GM19395 (cell line): Measurements from ENCODE around the gene SH2D3C.

Source experiments
- ATAC-seq: cut with Tn5 transposase; IDR thresholded peaks from one replicate; pipeline ENCODE4 v1.9.1; 2021; ENCODE audit warnings: mild to moderate bottlenecking, moderate library complexity; ENCODE audit not compliant: unreplicated experiment

Gene SH2D3C

DNA sequence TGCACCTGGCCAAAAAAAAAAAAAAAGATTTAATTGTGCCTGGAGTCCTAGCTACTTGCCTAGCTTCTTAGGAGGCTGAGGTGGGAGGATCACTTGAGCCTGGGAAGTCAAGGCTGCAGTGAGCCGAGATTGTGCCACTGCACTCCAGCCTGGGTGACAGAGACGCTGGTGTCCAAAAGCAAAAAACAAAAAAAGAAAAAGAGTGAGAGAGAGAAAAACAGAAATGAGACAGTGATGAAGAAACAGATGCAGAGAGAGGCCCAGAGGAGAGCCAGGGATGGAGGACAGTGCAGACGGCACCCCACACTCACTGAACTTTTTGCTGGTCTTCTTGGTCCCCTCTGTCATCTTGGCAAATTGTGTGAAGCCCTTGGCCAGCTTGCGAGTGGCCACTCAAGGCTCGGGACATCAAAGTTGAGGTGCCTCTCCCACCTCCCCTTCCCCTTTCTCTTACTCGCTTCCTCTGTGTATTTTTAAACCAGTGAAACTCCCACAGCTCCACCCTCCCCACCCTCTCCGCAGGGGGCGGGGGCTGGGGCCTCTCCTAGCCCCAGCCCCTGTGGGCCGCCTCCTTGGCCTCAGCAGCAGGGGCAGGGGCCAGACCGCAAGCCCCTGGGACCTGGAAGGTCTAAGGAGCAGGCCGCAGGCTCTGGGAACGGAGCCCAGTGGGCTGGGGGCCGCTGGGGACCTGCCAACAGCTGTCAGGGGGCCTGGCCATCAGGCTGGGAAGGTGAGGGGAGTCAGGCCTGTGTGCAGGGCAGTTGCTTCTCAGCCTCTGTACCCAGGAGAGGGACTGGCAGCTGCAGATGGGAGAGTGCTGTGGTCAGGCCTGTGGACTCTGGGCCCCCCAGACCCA is at the start of gene SH2D3C:
Gene SH2D3C (minus strand): TSS at position 387 of the 856 bp plus-strand sequence. CDS start 39 bp downstream, at position 348.
- peak; percentile 37 for ATAC-seq

DNA sequence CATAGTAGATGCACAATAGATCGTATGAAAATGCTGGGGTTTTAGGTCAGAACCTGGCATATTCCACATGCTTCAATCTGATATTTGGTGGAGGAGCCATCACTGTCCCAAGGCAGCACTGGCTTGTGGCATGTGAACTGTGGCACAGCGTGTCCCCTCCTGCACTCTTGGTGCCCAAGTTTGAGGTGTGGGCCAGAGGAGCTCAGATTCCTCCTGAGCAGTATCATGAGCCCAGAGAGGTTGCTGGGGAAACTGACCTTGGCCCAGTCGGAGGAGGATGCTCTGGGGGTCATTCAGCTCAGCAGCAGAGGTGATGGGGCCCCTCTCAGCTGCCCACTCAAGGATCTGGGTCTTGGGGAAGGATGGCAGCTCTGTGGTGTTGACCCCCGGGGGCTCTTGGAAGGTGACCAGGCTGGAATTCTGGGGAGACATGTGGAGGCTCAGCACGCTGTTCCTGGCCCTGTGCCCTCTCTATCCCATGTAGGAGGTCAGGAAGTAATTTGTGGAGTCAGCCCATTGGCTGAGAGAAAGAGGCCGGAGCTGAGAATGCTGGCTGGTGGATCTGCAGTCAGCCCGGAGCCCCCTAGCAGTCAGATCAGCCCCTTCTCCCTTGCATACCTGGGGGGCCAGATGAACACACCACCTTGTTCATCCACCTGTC is 47.9 kb upstream of the SH2D3C start:
- no peak for ATAC-seq

DNA sequence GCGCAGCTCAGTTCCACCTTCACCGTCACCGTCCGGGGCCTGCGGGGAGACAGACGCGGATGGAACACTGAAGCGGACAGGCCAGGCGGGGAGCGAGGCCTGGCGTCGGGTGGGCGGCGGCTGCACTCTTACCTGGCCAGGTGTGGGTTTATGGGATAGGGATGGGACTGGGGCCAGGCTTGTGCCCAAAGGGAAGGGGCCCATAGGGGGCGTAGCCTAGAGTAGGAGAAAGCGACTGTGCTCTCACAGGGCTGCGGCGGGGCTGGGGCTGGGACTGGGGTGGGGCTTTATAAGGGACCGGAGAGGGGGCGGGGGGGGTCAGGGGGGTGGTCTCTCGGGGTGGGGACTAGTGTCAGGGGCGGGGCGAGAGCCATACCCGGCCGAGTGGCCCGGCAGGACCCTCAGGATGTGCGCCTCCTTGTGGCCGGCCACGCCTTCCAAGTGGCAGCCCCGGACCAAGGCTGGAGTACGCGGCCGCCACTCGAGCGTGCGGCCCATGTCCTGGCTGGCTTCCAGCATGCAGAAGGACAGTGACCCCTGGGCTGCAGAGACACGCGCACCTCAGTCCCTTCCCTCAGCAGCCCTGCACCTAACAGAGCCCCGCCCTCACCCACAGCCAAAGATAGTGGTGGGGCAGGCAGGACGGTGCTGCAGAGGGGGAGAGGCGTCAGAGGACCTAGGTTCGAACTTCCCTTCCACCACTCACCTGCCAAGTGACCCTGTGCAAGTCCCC is 47.0 kb upstream of the SH2D3C start:
- ATAC-seq = no peak

DNA sequence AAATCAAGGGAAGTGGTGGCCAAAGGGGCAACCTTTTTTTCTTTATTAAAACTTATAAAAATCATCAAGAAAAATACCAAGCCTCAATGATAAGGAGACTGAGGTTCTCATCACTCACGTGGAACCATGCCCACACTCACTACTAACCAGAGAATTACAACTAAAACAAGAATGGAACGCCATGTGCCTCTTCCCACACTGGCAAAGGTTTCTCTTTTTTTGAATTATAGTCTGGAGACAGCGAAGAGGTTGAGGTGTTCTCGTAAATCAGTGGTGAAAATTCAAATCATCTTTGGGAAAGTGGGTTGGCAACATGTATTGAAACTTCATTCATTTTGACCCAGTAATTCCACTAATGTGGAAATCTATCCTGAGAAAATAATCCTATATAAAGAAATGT is 43.6 kb upstream of the SH2D3C start:
- ATAC-seq = no peak

- no peak for ATAC-seq
Measured at GRCh38 chr9:127818574-127818973, 40.1 kb upstream of the SH2D3C start.

DNA sequence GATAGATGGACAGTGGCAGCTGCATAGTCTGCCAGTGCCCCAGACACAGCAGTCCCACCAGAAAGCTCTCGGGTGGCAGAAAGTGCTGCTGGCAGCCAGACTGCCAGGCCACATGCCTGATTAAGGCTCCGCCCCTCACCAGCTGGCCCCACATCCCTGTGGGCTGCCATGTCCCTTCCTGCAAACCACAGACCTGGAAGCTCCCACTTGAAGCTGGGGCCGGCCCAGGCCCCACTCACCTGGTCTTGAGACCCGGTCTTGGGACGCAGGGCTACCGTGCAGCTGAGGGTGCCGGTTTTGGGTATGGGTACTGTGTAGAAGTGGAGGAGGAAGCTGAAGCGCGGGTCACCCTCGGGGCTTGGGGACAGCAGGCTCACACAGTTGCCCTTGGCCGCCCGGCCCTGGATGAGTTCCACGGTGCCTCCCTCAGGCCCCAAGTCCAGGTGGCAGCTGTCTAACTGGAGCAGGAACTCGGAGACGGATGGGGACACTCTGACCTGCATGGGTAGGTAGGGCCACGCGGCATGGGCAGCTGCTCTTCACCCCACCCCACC is 39.5 kb upstream of the SH2D3C start:
- no peak for ATAC-seq

- ATAC-seq = no peak
Measured at GRCh38 chr9:127816728-127817127, 38.3 kb upstream of the SH2D3C start.

DNA sequence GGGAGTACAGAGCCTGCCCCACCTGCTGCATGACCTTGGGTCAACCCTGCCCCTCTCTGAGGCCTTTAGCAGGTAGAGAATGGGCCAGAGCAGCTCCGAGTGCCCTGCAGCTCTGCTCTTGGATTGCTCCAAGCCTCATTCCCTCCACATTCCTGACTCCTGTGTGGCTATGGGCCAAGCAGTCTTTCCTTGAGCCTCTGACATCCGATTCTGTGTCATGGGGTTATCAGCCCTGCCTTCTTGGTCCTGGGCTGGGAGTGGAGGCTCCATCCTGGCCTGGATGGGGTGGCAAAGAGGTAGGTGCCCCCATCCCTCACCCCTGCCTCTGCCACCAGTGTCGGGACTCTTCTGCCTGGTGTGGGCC is 37.9 kb upstream of the SH2D3C start:
- ATAC-seq = no peak

GRCh38 chr9:127815512-127816361 is 37.3 kb upstream of the SH2D3C start:
- no peak for ATAC-seq

GRCh38 chr9:127814619-127815511 is 36.4 kb upstream of the SH2D3C start:
- ATAC-seq = no peak

DNA sequence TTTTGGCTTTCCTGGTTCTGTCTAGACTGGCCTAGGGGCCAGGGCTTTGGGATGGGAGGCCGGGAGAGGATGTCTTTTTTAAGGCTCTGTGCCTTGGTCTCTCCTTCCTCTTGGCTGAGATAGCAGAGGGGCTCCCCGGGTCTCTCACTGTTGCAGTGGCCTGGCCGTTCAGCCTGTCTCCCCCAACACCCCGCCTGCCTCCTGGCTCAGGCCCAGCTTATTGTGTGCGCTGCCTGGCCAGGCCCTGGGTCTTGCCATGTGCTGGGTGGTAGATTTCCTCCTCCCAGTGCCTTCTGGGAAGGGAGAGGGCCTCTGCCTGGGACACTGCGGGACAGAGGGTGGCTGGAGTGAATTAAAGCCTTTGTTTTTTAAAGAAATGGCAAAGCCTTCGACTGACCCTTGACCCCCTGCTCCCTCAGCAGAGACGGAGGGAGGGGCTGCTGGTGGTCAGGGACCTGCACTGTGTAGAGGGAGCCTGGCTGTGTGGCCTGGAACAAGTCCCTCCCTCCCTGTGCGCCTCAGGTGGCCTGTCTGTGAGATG is 35.3 kb upstream of the SH2D3C start:
- ATAC-seq = no peak

GRCh38 chr9:127812936-127813675 is 34.6 kb upstream of the SH2D3C start:
- no peak for ATAC-seq

DNA sequence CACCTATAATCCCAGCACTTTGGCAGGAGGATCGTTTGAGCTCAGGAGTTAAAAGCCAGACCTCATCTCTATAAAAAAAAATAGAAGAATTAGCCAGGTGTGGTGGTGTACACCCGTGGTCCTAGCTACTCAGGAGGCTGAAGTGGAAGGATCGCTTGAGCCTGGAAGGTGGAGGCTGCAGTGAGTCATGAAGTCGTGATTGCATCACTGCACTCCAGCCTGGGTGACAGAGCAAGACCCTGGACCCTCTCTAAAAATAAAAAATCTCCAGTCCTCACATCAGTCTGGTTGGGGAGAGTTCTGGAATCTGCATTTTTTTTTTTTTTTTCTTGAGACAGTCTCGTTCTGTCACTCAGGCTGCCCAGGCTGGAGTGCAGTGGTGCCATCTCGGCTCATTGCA is 33.5 kb upstream of the SH2D3C start:
- ATAC-seq = no peak

GRCh38 chr9:127810378-127811187 is 32.1 kb upstream of the SH2D3C start:
- ATAC-seq = no peak

- no peak for ATAC-seq
Measured at GRCh38 chr9:127809540-127810377, 31.3 kb upstream of the SH2D3C start.

GRCh38 chr9:127809002-127809539 is 30.6 kb upstream of the SH2D3C start:
- ATAC-seq = no peak
